Right renal pelvis (tissue), 4 donors: ENCODE data around the gene PCBP4. TPM values are rescaled to one million over a fixed set of nuclear protein-coding genes. Genes with fewer than 3 reads are reported as not detected.
A peak's percentile ranks its signal among the peaks of the same experiment; 100 is the strongest.

Experiments
- DNase-seq, 4 donors: peaks; one replicate each; pipeline ENCODE4 v3.0.0-alpha.2; 2013; ENCODE audit warnings: low read depth in 4 of 4, low spot score in 3 of 4, missing footprints in 1 of 4
- polyA plus RNA-seq, 4 donors: library from polyadenylated mRNA; unstranded; fragments of 120-200 nt; gene quantifications; one replicate each; pipeline ENCODE4 v1.2.1, GENCODE V29; 2013; ENCODE audit not compliant: insufficient read length in 4 of 4

Gene PCBP4
- polyA plus RNA-seq, 4 donors = 53.6 to 68.2 (median 56.2) TPM

GRCh38 chr3:51958603-51959521 is 8.4 kb downstream of the PCBP4 start:
- DNase-seq = no peak

GRCh38 chr3:51957520-51958205 is 9.6 kb downstream of the PCBP4 start:
- no peak for DNase-seq

GRCh38 chr3:51955893-51956770 is 11.1 kb downstream of the PCBP4 start:
- peak in 1 of 4 donors; percentile 38 for DNase-seq

- no peak for DNase-seq
Measured at GRCh38 chr3:51955175-51955892, 11.9 kb downstream of the PCBP4 start, which contains the start of gene GPR62. Gene GPR62, plus strand, starts transcription at chr3:51955381. Its CDS starts 272 bp downstream, at chr3:51955653.

- no peak for DNase-seq
Measured at GRCh38 chr3:51954713-51955112, 12.5 kb downstream of the PCBP4 start.

- DNase-seq = no peak
Measured at GRCh38 chr3:51954105-51954504, 13.1 kb downstream of the PCBP4 start.

GRCh38 chr3:51953445-51953844 is 13.8 kb downstream of the PCBP4 start:
- DNase-seq = no peak

GRCh38 chr3:51950899-51951298 is 16.4 kb downstream of the PCBP4 start:
- DNase-seq = no peak

GRCh38 chr3:51949121-51949520 is 18.1 kb downstream of the PCBP4 start:
- DNase-seq = no peak

- DNase-seq = no peak
Measured at GRCh38 chr3:51948016-51948580, 19.2 kb downstream of the PCBP4 start.

- DNase-seq = no peak
Measured at GRCh38 chr3:51947215-51947900, 19.9 kb downstream of the PCBP4 start.

GRCh38 chr3:51946796-51947195 is 20.5 kb downstream of the PCBP4 start:
- no peak for DNase-seq

- no peak for DNase-seq
Measured at GRCh38 chr3:51945926-51946705, 21.1 kb downstream of the PCBP4 start.

GRCh38 chr3:51945031-51945840 is 22.0 kb downstream of the PCBP4 start:
- no peak for DNase-seq

GRCh38 chr3:51944451-51945021 is 22.7 kb downstream of the PCBP4 start:
- no peak for DNase-seq

GRCh38 chr3:51943451-51944391 is 23.5 kb downstream of the PCBP4 start:
- no peak for DNase-seq
